WTC11 (cell line): ENCODE data around the gene CHD6. TPM values are rescaled to one million over a fixed set of nuclear protein-coding genes. Genes with fewer than 3 reads are reported as not detected.

Experiments
- ATAC-seq: fragments of 200-7000 bp; cut with Tn5 transposase; 2 replicates; pipeline ENCODE4 v1.10.0; 2021; ENCODE audit warnings: mild to moderate bottlenecking, moderate library complexity
- CTCF ChIA-PET: fragments of 300-600 bp; sonication (Branson Sonifier 250); formaldehyde crosslinking; loops from one replicate; lab custom pipeline; 2021; ENCODE audit warnings: antibody characterized with exemption; lab: Charles Lee
- POLR2A ChIA-PET: fragments of 350-600 bp; sonication (Branson Sonifier 250); formaldehyde crosslinking; loops from one replicate; lab custom pipeline; 2021; ENCODE audit warnings: antibody characterized with exemption; lab: Charles Lee
- DNase-seq: peaks from one replicate; pipeline ENCODE4 v3.0.0; 2021; ENCODE audit warnings: low spot score
- H3K27ac Mint-ChIP-seq: 2 replicates; pipeline ENCODE4 v1.8.0; 2021; ENCODE audit warnings: mixed read lengths
- H3K27me3 Mint-ChIP-seq: 2 replicates; pipeline ENCODE4 v1.8.0; 2021; ENCODE audit warnings: low read depth, mild to moderate bottlenecking, moderate library complexity, mixed read lengths
- H3K36me3 Mint-ChIP-seq: 2 replicates; pipeline ENCODE4 v1.8.0; 2021; ENCODE audit warnings: mixed read lengths
- H3K4me1 Mint-ChIP-seq: 2 replicates; pipeline ENCODE4 v1.8.0; 2022; ENCODE audit warnings: mixed read lengths
- H3K4me3 Mint-ChIP-seq: 2 replicates; pipeline ENCODE4 v1.8.0; 2021; ENCODE audit warnings: mild to moderate bottlenecking, moderate library complexity, mixed read lengths
- H3K9me3 Mint-ChIP-seq: 2 replicates; pipeline ENCODE4 v1.8.0; 2021; ENCODE audit warnings: mixed read lengths
- AFF4 ChIP-seq: sonication (generic); formaldehyde crosslinking; IDR thresholded peaks from 2 replicates; pipeline ENCODE4 v1.8.1; 2023; ENCODE audit warnings: mild to moderate bottlenecking, missing genetic modification reagents, borderline replicate concordance
- ATF1 ChIP-seq: sonication (generic); formaldehyde crosslinking; IDR thresholded peaks from 2 replicates; pipeline ENCODE4 v1.8.1; 2023; ENCODE audit warnings: mild to moderate bottlenecking, moderate library complexity, missing genetic modification reagents
- GRHL2 ChIP-seq: fragments of 250-450 bp; sonication (Bioruptor Pico); IDR thresholded peaks from 2 replicates; pipeline ENCODE4 v1.8.0; 2022; ENCODE audit warnings: mild to moderate bottlenecking, moderate library complexity; ENCODE audit not compliant: insufficient replicate concordance, severe bottlenecking
- GTF2I ChIP-seq: fragments of 250-450 bp; sonication (Bioruptor Pico); conservative IDR thresholded peaks from 2 replicates; pipeline ENCODE4 v1.4.0; 2021; ENCODE audit warnings: mild to moderate bottlenecking
- JUN ChIP-seq: sonication (generic); formaldehyde crosslinking; IDR thresholded peaks from 2 replicates; pipeline ENCODE4 v1.8.0; 2023; ENCODE audit warnings: mild to moderate bottlenecking, missing genetic modification reagents
- MXD4 ChIP-seq: fragments of 250-450 bp; sonication (Bioruptor Pico); IDR thresholded peaks from 2 replicates; pipeline ENCODE4 v1.8.0; 2021; ENCODE audit warnings: mild to moderate bottlenecking, moderate library complexity, borderline replicate concordance
- NFE2L1 ChIP-seq: sonication (generic); formaldehyde crosslinking; IDR thresholded peaks from 2 replicates; pipeline ENCODE4 v1.8.1; 2023; ENCODE audit warnings: missing genetic modification reagents
- NR1H2 ChIP-seq: sonication (generic); formaldehyde crosslinking; IDR thresholded peaks from 2 replicates; pipeline ENCODE4 v1.9.0; 2021; ENCODE audit warnings: mild to moderate bottlenecking, moderate library complexity, missing genetic modification reagents
- NR3C1 ChIP-seq: sonication (generic); formaldehyde crosslinking; conservative IDR thresholded peaks from 2 replicates; pipeline ENCODE4 v1.8.1; 2023; ENCODE audit warnings: low read depth, mild to moderate bottlenecking, missing genetic modification reagents
- SMAD4 ChIP-seq: sonication (generic); formaldehyde crosslinking; IDR thresholded peaks from 2 replicates; pipeline ENCODE4 v1.8.0; 2022; ENCODE audit warnings: mild to moderate bottlenecking, missing genetic modification reagents
- TP53 ChIP-seq: sonication (generic); formaldehyde crosslinking; IDR thresholded peaks from 2 replicates; pipeline ENCODE4 v1.8.1; 2023; ENCODE audit warnings: mild to moderate bottlenecking, missing genetic modification reagents
- USF2 ChIP-seq: sonication (generic); formaldehyde crosslinking; IDR thresholded peaks from 2 replicates; pipeline ENCODE4 v1.8.1; 2023; ENCODE audit warnings: mild to moderate bottlenecking, missing genetic modification reagents, moderate library complexity
- ZNF121 ChIP-seq: sonication (generic); formaldehyde crosslinking; IDR thresholded peaks from 2 replicates; pipeline ENCODE4 v1.8.0; 2023; ENCODE audit warnings: missing genetic modification reagents
- ZNF423 ChIP-seq: fragments of 250-450 bp; sonication (Bioruptor Pico); IDR thresholded peaks from 2 replicates; pipeline ENCODE4 v2.1.2; 2022; ENCODE audit warnings: mild to moderate bottlenecking, moderate library complexity
- ZSCAN18 ChIP-seq: fragments of 250-450 bp; sonication (Bioruptor Pico); IDR thresholded peaks from 2 replicates; pipeline ENCODE4 v2.1.2; 2022; ENCODE audit warnings: mild to moderate bottlenecking, moderate library complexity
- total RNA-seq: library from RNA; stranded (reverse); gene quantifications from 3 replicates; pipeline ENCODE4 v1.2.3, GENCODE V29; 2021
- TF ChIP-seq, protein P1 (sequence below): fragments of 250-450 bp; sonication (Bioruptor Pico); IDR thresholded peaks from 2 replicates; pipeline ENCODE4 v1.9.0; 2021; ENCODE audit warnings: mild to moderate bottlenecking, borderline replicate concordance
- TF ChIP-seq, protein P2 (sequence below): sonication (generic); formaldehyde crosslinking; IDR thresholded peaks from 2 replicates; pipeline ENCODE4 v1.8.1; 2022; ENCODE audit warnings: mild to moderate bottlenecking, moderate library complexity, missing genetic modification reagents
- TF ChIP-seq, protein P3 (sequence below): fragments of 250-450 bp; sonication (Bioruptor Pico); conservative IDR thresholded peaks from 2 replicates; pipeline ENCODE4 v1.9.0; 2021; ENCODE audit warnings: mild to moderate bottlenecking

The CHD6 gene
- total RNA-seq, 1 experiment from 2014 or later: 52.1 TPM

DNA sequence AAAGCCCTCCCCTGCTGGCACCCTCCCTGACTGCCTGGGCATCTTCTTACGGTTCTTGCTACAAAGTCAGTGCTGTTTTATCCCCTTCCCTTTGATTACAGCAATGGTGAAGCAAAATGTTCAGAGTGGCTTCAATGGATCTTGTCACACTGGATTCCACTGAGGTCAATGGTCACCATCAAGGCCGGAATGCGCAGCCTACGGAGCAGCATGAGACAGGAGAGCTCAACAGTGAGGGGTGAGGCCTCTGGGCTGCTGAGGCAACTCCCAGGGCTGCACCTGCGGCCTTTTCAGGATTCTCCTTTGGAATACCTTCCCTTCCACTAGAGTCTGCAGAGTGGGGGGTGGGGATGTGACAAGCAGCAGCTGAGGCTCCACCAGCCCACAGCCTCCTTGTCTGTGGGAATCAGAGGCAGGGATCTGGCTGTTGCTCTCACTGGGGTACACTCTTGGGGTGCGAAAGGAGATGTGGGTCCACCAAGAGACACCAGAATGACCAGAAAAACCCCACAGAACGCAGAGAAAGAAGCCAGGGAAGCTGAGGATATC is 211.2 kb downstream of the CHD6 start:
- Mint-ChIP-seq H3K4me3 (no peak overlapping the region), H3K9me3 (no peaks in the 10 kb centered on the region), H3K27ac (no peak overlapping the region), H3K4me1 (0 out of 2 replicates have a peak, but pooled peaks cover 3% of the 10 kb centered on the region), H3K27me3 (no peaks in the 10 kb centered on the region), H3K36me3 (peaks cover 61% of the 10 kb centered on the region)
- POLR2A ChIA-PET: no interaction called here
- no peak for DNase-seq
- TF ChIP-seq ZNF121 (CRISPR knock-in tag): no peak
- TF ChIP-seq, all 79 proteins: peak for 0
- no peak for ATAC-seq
- CTCF ChIA-PET: no interaction called here

DNA sequence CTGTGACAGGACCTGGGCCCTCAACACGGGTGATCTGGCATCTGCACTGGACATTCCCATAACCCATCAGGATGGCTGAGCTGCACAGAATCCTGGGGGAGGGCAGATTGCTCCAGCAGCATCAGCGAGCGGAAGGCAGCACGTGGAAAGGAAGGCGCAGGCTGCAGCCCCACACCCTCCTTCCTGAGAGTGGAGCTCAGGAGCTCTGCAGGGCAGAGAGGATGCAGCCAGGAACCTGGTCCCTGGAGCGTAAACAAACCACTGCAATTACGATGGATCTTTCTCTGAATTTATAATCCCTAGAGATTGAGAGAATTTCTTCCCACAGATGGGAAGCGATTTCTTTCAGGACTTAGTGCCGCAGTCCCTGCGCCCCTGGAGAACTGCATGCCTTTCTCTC is 211.8 kb downstream of the CHD6 start:
- H3K4me3 Mint-ChIP-seq: no peak overlapping the region
- ATAC-seq (no peak), DNase-seq (no peak)
- H3K36me3 Mint-ChIP-seq: peaks cover 55% of the 10 kb centered on the region
- H3K27me3 Mint-ChIP-seq: no peaks in the 10 kb centered on the region
- CTCF ChIA-PET: no interaction called here
- H3K9me3 Mint-ChIP-seq: no peaks in the 10 kb centered on the region
- TF ChIP-seq GTF2I (CRISPR knock-in tag) (no peak), GRHL2 (CRISPR knock-in tag) (no peak), ZNF121 (CRISPR knock-in tag) (no peak), NFE2L1 (no peak), TP53 (CRISPR knock-in tag) (no peak), JUN (CRISPR knock-in tag) (no peak), AFF4 (CRISPR knock-in tag) (no peak), ZSCAN18 (CRISPR knock-in tag) (no peak), NR1H2 (no peak), MXD4 (CRISPR knock-in tag) (no peak), ATF1 (CRISPR knock-in tag) (no peak), SMAD4 (no peak), USF2 (CRISPR knock-in tag) (no peak), ZNF423 (CRISPR knock-in tag) (no peak), NR3C1 (no peak)
- TF ChIP-seq, protein P1, sequence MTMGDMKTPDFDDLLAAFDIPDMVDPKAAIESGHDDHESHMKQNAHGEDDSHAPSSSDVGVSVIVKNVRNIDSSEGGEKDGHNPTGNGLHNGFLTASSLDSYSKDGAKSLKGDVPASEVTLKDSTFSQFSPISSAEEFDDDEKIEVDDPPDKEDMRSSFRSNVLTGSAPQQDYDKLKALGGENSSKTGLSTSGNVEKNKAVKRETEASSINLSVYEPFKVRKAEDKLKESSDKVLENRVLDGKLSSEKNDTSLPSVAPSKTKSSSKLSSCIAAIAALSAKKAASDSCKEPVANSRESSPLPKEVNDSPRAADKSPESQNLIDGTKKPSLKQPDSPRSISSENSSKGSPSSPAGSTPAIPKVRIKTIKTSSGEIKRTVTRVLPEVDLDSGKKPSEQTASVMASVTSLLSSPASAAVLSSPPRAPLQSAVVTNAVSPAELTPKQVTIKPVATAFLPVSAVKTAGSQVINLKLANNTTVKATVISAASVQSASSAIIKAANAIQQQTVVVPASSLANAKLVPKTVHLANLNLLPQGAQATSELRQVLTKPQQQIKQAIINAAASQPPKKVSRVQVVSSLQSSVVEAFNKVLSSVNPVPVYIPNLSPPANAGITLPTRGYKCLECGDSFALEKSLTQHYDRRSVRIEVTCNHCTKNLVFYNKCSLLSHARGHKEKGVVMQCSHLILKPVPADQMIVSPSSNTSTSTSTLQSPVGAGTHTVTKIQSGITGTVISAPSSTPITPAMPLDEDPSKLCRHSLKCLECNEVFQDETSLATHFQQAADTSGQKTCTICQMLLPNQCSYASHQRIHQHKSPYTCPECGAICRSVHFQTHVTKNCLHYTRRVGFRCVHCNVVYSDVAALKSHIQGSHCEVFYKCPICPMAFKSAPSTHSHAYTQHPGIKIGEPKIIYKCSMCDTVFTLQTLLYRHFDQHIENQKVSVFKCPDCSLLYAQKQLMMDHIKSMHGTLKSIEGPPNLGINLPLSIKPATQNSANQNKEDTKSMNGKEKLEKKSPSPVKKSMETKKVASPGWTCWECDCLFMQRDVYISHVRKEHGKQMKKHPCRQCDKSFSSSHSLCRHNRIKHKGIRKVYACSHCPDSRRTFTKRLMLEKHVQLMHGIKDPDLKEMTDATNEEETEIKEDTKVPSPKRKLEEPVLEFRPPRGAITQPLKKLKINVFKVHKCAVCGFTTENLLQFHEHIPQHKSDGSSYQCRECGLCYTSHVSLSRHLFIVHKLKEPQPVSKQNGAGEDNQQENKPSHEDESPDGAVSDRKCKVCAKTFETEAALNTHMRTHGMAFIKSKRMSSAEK (CRISPR knock-in tag): no peak
- TF ChIP-seq, protein P2, sequence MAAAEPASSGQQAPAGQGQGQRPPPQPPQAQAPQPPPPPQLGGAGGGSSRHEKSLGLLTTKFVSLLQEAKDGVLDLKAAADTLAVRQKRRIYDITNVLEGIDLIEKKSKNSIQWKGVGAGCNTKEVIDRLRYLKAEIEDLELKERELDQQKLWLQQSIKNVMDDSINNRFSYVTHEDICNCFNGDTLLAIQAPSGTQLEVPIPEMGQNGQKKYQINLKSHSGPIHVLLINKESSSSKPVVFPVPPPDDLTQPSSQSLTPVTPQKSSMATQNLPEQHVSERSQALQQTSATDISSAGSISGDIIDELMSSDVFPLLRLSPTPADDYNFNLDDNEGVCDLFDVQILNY (CRISPR knock-in tag): no peak
- TF ChIP-seq, protein P3, sequence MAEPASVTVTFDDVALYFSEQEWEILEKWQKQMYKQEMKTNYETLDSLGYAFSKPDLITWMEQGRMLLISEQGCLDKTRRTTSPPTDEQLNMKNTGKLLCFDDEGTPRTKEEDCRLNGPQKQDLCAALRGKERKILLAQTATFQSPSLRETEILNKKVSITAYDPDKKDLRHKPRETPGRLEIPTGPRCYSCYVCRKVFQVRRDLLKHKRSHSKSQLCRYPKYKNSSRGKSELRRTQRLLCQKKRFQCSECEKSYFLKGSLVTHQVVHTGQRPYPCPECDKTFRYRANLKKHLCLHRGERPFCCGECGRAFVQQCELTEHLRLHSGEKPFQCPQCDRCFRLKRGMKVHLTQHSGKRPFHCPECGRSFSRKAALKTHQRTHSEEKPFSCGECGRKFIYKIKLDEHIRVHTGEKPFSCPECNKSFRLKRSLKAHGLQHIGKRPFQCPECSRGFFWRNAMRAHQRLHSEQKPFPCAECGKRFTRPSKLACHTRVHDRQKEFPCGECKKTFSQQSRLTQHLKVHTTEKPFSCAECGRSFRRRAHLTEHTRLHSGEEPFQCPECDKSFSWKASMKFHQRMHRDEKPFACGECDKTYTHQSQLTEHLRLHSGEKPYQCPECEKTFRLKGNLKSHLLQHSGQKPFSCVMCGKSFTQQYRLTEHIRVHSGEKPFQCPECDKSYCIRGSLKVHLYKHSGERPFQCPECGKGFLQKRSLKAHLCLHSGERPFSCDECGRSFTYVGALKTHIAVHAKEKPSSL: no peak
- TF ChIP-seq, all 79 proteins: peak for 0
- Mint-ChIP-seq H3K4me1 (0 out of 2 replicates have a peak, but pooled peaks cover 3% of the 10 kb centered on the region), H3K27ac (no peak overlapping the region)
- POLR2A ChIA-PET: no interaction called here
